Astrocyte (in vitro differentiated cells and primary cell): ENCODE results near the gene ACYP2.

Experiments used
- EZH2 ChIP-seq: IDR thresholded peaks from 2 replicates; pipeline ENCODE4 v1.6.1; 2012; ENCODE audit warnings: mild to moderate bottlenecking, low read length, inconsistent platforms; ENCODE audit not compliant: insufficient read depth
- TF ChIP-seq, protein P1 (sequence below): IDR thresholded peaks from 2 replicates; pipeline ENCODE4 v1.5.1; 2011; ENCODE audit warnings: low read depth, mild to moderate bottlenecking, inconsistent platforms, low read length, moderate library complexity; ENCODE audit not compliant: insufficient read depth

DNA sequence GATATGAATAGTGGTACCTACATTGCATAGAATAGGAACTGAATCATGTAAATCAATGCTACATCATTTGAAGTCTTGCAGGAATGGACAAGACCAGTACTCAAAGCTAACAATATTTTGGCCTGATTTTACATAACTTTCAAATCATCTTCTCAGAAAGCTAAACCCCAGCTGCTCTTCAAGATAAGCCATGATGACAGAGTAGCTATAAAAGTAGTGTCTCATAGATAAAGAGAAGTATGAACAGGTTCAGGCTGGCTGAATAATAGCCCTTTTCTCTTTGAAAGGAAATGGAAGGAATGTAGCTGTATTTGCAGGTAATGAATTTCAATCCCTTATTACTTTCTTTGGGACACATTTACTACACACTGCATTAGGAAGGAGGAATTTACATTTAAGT is 112.4 kb downstream of the ACYP2 start:
- TF ChIP-seq, protein P1, sequence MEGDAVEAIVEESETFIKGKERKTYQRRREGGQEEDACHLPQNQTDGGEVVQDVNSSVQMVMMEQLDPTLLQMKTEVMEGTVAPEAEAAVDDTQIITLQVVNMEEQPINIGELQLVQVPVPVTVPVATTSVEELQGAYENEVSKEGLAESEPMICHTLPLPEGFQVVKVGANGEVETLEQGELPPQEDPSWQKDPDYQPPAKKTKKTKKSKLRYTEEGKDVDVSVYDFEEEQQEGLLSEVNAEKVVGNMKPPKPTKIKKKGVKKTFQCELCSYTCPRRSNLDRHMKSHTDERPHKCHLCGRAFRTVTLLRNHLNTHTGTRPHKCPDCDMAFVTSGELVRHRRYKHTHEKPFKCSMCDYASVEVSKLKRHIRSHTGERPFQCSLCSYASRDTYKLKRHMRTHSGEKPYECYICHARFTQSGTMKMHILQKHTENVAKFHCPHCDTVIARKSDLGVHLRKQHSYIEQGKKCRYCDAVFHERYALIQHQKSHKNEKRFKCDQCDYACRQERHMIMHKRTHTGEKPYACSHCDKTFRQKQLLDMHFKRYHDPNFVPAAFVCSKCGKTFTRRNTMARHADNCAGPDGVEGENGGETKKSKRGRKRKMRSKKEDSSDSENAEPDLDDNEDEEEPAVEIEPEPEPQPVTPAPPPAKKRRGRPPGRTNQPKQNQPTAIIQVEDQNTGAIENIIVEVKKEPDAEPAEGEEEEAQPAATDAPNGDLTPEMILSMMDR = no peak
- no peak for TF ChIP-seq EZH2
